Myocyte (in vitro differentiated cells): ENCODE data around the gene C11orf68. TPM values are rescaled to one million over a fixed set of nuclear protein-coding genes. Genes with fewer than 3 reads are reported as not detected.

ENCODE experiments used
- DNase-seq: peaks from one replicate; pipeline ENCODE4 v3.0.0-alpha.2; 2012; ENCODE audit warnings: low read depth
- total RNA-seq: library from RNA; depleted of rRNA; stranded (reverse); fragments of >200 nt; gene quantifications from 2 replicates; pipeline ENCODE4 v1.2.3, GENCODE V29; 2014

Gene C11orf68
- total RNA-seq, 1 donor from 2014 or later: 36.2 TPM

GRCh38 chr11:65891219-65892136 is 27.4 kb downstream of the C11orf68 start:
- peak; percentile 61 for DNase-seq

GRCh38 chr11:65890324-65891218 is 28.3 kb downstream of the C11orf68 start, which contains the start of gene CCDC85B:
TSS of gene CCDC85B (plus strand) at chr11:65890673. CDS start at chr11:65890784, 111 bp downstream.
- peak; percentile 95 for DNase-seq

GRCh38 chr11:65888163-65888814 is 30.6 kb downstream of the C11orf68 start, which contains the start of gene FIBP:
TSS of gene FIBP (minus strand) at chr11:65888471. CDS start at chr11:65888418, 53 bp downstream.
- peak; percentile 97 for DNase-seq

- no peak for DNase-seq
Observed at GRCh38 chr11:65887723-65888162, 31.1 kb downstream of the C11orf68 start.

GRCh38 chr11:65886826-65887722 is 31.8 kb downstream of the C11orf68 start:
- DNase-seq: no peak

- no peak for DNase-seq
Observed at GRCh38 chr11:65885808-65886536, 32.9 kb downstream of the C11orf68 start.

GRCh38 chr11:65885231-65885630 is 33.6 kb downstream of the C11orf68 start:
- DNase-seq: no peak

- DNase-seq: peak; percentile 78
Observed at GRCh38 chr11:65884716-65885092, 34.2 kb downstream of the C11orf68 start.

- DNase-seq: no peak
Observed at GRCh38 chr11:65883786-65884715, 34.8 kb downstream of the C11orf68 start.

GRCh38 chr11:65883058-65883761 is 35.7 kb downstream of the C11orf68 start:
- no peak for DNase-seq

GRCh38 chr11:65882120-65883057 is 36.5 kb downstream of the C11orf68 start:
- no peak for DNase-seq

GRCh38 chr11:65880844-65881421 is 37.9 kb downstream of the C11orf68 start:
- DNase-seq: no peak

GRCh38 chr11:65880027-65880426 is 38.8 kb downstream of the C11orf68 start:
- no peak for DNase-seq

GRCh38 chr11:65879617-65880016 is 39.2 kb downstream of the C11orf68 start, which contains the start of gene CTSW:
TSS of gene CTSW (plus strand) at chr11:65879837. CDS start at chr11:65879855, 18 bp downstream.
- DNase-seq: no peak

- DNase-seq: peak; percentile 94
Observed at GRCh38 chr11:65873318-65874156, 45.3 kb downstream of the C11orf68 start.
